HepG2 (cell line): ENCODE data around the gene MACROD2. TPM values are rescaled to one million over a fixed set of nuclear protein-coding genes. Genes with fewer than 3 reads are reported as not detected.
"Not testable (repeated sequence)": the region's sequence is repeated elsewhere in the genome, so short reads cannot be mapped to it uniquely, and the experiment has no call there.

Source experiments
- ATAC-seq: fragments of 200-7000 bp; cut with Tn5 transposase; 3 replicates; pipeline ENCODE4 v1.9.1; 2020; ENCODE audit warnings: mild to moderate bottlenecking, moderate library complexity
- BruUV-seq: library from RNA; stranded (reverse); fragments of 400-500 nt; replicated peaks from 2 replicates; lab custom pipeline; 2021; lab: Mats Ljungman, UMichigan
- CTCF ChIA-PET: fragments of 300-600 bp; formaldehyde crosslinking; extraction: SDS; loops from one replicate; lab custom pipeline; 2021; ENCODE audit warnings: low total read pairs, inconsistent platforms, low intra/inter-chr PET ratio; lab: Yijun Ruan, JAX
- POLR2A ChIA-PET: fragments of 350-600 bp; sonication (Branson Sonifier 250); formaldehyde crosslinking; loops from one replicate; lab custom pipeline; 2020; ENCODE audit warnings: antibody characterized with exemption, inconsistent platforms; lab: Yijun Ruan, JAX
- DNase-seq: peaks from one replicate; pipeline ENCODE4 v3.0.0-alpha.2; 2015; ENCODE audit warnings: low spot score
- FAIRE-seq: peaks from 3 replicates; lab custom pipeline; 2011; peaks lifted over from hg19 to GRCh38; lab: Jason Lieb, UNC
- H2AFZ ChIP-seq: one replicate; pipeline ENCODE4 v1.6.1; 2011; ENCODE audit warnings: low read length, inconsistent platforms
- H3K27ac ChIP-seq: fragments of 300-600 bp; 3 replicates; pipeline ENCODE4 v1.8.0; 2011; ENCODE audit warnings: mixed run types, mild to moderate bottlenecking, mixed read lengths, low read length, inconsistent platforms; ENCODE audit not compliant: insufficient read depth; ENCODE audit errors: extremely low read length
- H3K27me3 ChIP-seq, 2 experiments: fragments of 200-600 bp in 1 of 2; 2 replicates in 1 of 2; 3 replicates in 1 of 2; pipeline versions ENCODE4 v1.6.0 to v1.8.0; 2011; ENCODE audit warnings: low read length in 2 of 2, mild to moderate bottlenecking in 2 of 2, moderate library complexity in 2 of 2, inconsistent platforms in 1 of 2; ENCODE audit not compliant: insufficient read depth in 2 of 2, control insufficient read depth in 1 of 2
- H3K36me3 ChIP-seq, 2 experiments: fragments of 200-600 bp in 1 of 2; replicated peaks in 1 of 2; 2 replicates in 1 of 2; 3 replicates in 1 of 2; pipeline versions ENCODE4 v1.5.1 to v1.8.0; 2011; ENCODE audit warnings: low read length in 2 of 2, inconsistent platforms in 1 of 2; ENCODE audit not compliant: insufficient read depth in 2 of 2, control insufficient read depth in 1 of 2
- H3K4me1 ChIP-seq: 2 replicates; pipeline ENCODE4 v1.5.1; 2012; ENCODE audit warnings: low read length, inconsistent platforms; ENCODE audit not compliant: insufficient read depth
- H3K4me2 ChIP-seq: 2 replicates; pipeline ENCODE4 v1.6.0; 2011; ENCODE audit warnings: low read depth, low read length, inconsistent platforms
- H3K4me3 ChIP-seq, 3 experiments: fragments of 200-600 bp in 1 of 3; sonication (generic), shearing (Covaris generic) in 1 of 3; replicated peaks in 1 of 3; 2 replicates each; pipeline ENCODE4 v1.5.1; 2011 to 2016; ENCODE audit warnings: low read length in 3 of 3, inconsistent platforms in 2 of 3, low read depth in 2 of 3, mild to moderate bottlenecking in 2 of 3, control low read depth in 1 of 3, mixed read lengths in 1 of 3; ENCODE audit not compliant: insufficient read depth in 1 of 3
- H3K79me2 ChIP-seq: one replicate; pipeline ENCODE4 v1.6.1; 2011; ENCODE audit warnings: low read length, inconsistent platforms; ENCODE audit not compliant: insufficient read depth
- H3K9ac ChIP-seq: 2 replicates; pipeline ENCODE4 v1.6.0; 2011; ENCODE audit warnings: mild to moderate bottlenecking, low read depth, low read length, inconsistent platforms; ENCODE audit not compliant: insufficient read depth
- H3K9me3 ChIP-seq: 2 replicates; pipeline ENCODE4 v1.5.1; 2012; ENCODE audit warnings: mild to moderate bottlenecking, low read length
- H4K20me1 ChIP-seq: 2 replicates; pipeline ENCODE4 v1.6.0; 2011; ENCODE audit warnings: inconsistent platforms, mild to moderate bottlenecking, low read length, moderate library complexity; ENCODE audit not compliant: insufficient read depth
- FOSL2 ChIP-seq: sonication (generic); formaldehyde crosslinking; IDR thresholded peaks from 2 replicates; pipeline ENCODE4 v1.4.0; 2020; ENCODE audit warnings: missing genetic modification reagents
- FOXJ3 ChIP-seq: sonication (generic); formaldehyde crosslinking; IDR thresholded peaks from 2 replicates; pipeline ENCODE4 v1.4.0; 2020; ENCODE audit warnings: missing genetic modification reagents, mild to moderate bottlenecking, borderline replicate concordance
- HNRNPL ChIP-seq: fragments of 200-400 bp; formaldehyde crosslinking; IDR thresholded peaks from 2 replicates; pipeline ENCODE4 v1.6.1; 2017; ENCODE audit warnings: mild to moderate bottlenecking, low read depth, low read length
- PHF8 ChIP-seq: sonication (generic); formaldehyde crosslinking; IDR thresholded peaks from 2 replicates; pipeline ENCODE4 v1.5.0; 2020; ENCODE audit warnings: missing genetic modification reagents
- RAD51 ChIP-seq: fragments of 450-650 bp; IDR thresholded peaks from 2 replicates; pipeline ENCODE4 v1.6.1; 2016; ENCODE audit warnings: borderline replicate concordance
- SRY ChIP-seq: sonication (generic); formaldehyde crosslinking; IDR thresholded peaks from 2 replicates; pipeline ENCODE4 v1.8.0; 2022; ENCODE audit warnings: mild to moderate bottlenecking, missing genetic modification reagents
- ZBTB20 ChIP-seq: sonication (generic); formaldehyde crosslinking; IDR thresholded peaks from 2 replicates; pipeline ENCODE4 v1.8.1; 2023; ENCODE audit warnings: missing genetic modification reagents, low read depth, mild to moderate bottlenecking, borderline replicate concordance
- ZNF282 ChIP-seq: fragments of 450-650 bp; IDR thresholded peaks from 2 replicates; pipeline ENCODE4 v1.6.1; 2018; ENCODE audit not compliant: partially characterized antibody
- ZNF607 ChIP-seq: sonication (generic); formaldehyde crosslinking; IDR thresholded peaks from 2 replicates; pipeline ENCODE4 v1.5.1; 2020; ENCODE audit warnings: missing genetic modification reagents, mild to moderate bottlenecking, borderline replicate concordance
- WGBS: methylation state at CpG from one replicate; pipeline ENCODE4 v1.1.6; 2017; ENCODE audit warnings: low lambda C conversion rate; 5-methylcytosine and 5-hydroxymethylcytosine counted together
- in situ Hi-C: cut with HindIII; loops from 2 replicates; pipeline ENCODE4 v1.10.0; 2017; ENCODE audit warnings: low pct_unique_long_range_greater_than_20kb; ENCODE audit not compliant: extremely low pct_ligation_motif_present
- intact Hi-C: fragments of 100-400 bp; cut with micrococcal nuclease; formaldehyde crosslinking; loops from one replicate; pipeline ENCODE4 v1.10.0; 2022; ENCODE audit not compliant: unreplicated experiment
- polyA plus RNA-seq, 8 experiments: library from polyadenylated mRNA; depleted of rRNA in 3 of 8; stranded (reverse) in 7 of 8; unstranded in 1 of 8; fragments of >200 nt; fragmentation: Illumina TruSeq in 4 of 8; extraction: Trizol in 4 of 8; gene quantifications; 2 replicates each; pipeline versions ENCODE4 v1.2.1 to v1.2.3, GENCODE V29; 2011 to 2016; ENCODE audit warnings: low read depth in 4 of 8, missing spikeins in 1 of 8, mixed read lengths in 1 of 8; ENCODE audit not compliant: insufficient read depth in 1 of 8
- total RNA-seq, 5 experiments: library from RNA; depleted of rRNA; stranded (reverse); fragments of >200 nt; fragmentation: Illumina TruSeq; extraction: Trizol; gene quantifications; 2 replicates each; pipeline ENCODE4 v1.2.3, GENCODE V29; 2016; ENCODE audit warnings: low read depth in 1 of 5

The MACROD2 gene
- total and polyA plus RNA-seq, 2 of the 13 experiments (the other 11 are each of a cell fraction or from before 2014, with no cell fraction given) = 0.13 to 0.51 TPM

- ATAC-seq = no peak
Observed at GRCh38 chr20:16011519-16011918, 2016.2 kb downstream of the MACROD2 start.

GRCh38 chr20:16012934-16013333, 2017.6 kb downstream of the MACROD2 start:
- H3K36me3 ChIP-seq, H3K4me2 ChIP-seq, intact Hi-C loops, POLR2A ChIA-PET, FAIRE-seq: not testable (repeated sequence)
- WGBS = 38% methylated on average over 6 of the region's 6 CpGs
- peak; percentile 85 for TF ChIP-seq RAD51
- TF ChIP-seq, all 625 proteins: peak for 1; not testable (repeated sequence) for 624
- H3K27ac ChIP-seq, in situ Hi-C loops, CTCF ChIA-PET, BruUV-seq, H3K4me3 ChIP-seq, H3K9ac ChIP-seq, ATAC-seq, H3K79me2 ChIP-seq, H3K4me1 ChIP-seq, H4K20me1 ChIP-seq, DNase-seq, H3K27me3 ChIP-seq, H2AFZ ChIP-seq: not testable (repeated sequence)
- H3K9me3 ChIP-seq = peaks cover 73% of the 10 kb centered on the region

More at GRCh38 chr20:16011519-16011918, 2016.2 kb downstream of the MACROD2 start:
- Histone ChIP-seq H3K27me3 (no peaks in the 10 kb centered on the region), H3K9ac (no peak overlapping the region), H3K27ac (no peak overlapping the region), H3K4me1 (no peaks in the 10 kb centered on the region), H3K79me2 (no peaks in the 10 kb centered on the region), H3K36me3 (no peaks in the 10 kb centered on the region), H3K9me3 (peaks cover 67% of the 10 kb centered on the region), H3K4me3 (no peak overlapping the region), H3K4me2 (no peak overlapping the region), H2AFZ (no peak overlapping the region), H4K20me1 (no peaks in the 10 kb centered on the region)
- DNase-seq (no peak), FAIRE-seq (no peak)
- 57% methylated on average over 3 of the region's 5 CpGs for WGBS
- in situ Hi-C loops (no loop called here), intact Hi-C loops (no loop called here)
- ChIA-PET CTCF (no interaction called here), POLR2A (no interaction called here)
- no peak for TF ChIP-seq ZNF282
- no peak for TF ChIP-seq ZBTB20 (CRISPR knock-in tag)
- TF ChIP-seq SRY (CRISPR knock-in tag) = no peak
- TF ChIP-seq ZNF607 (CRISPR knock-in tag) = no peak
- TF ChIP-seq PHF8 = no peak
- TF ChIP-seq FOSL2 (CRISPR knock-in tag) = no peak
- TF ChIP-seq FOXJ3 = no peak
- TF ChIP-seq HNRNPL = no peak
- no TSS peak for BruUV-seq
